OCI-LY7 (cell line): ENCODE measurements around the gene TOP2A. TPM values are rescaled to one million over a fixed set of nuclear protein-coding genes. Genes with fewer than 3 reads are reported as not detected.

Experiments used
- BruUV-seq: library from RNA; stranded (reverse); fragments of 400-500 nt; replicated peaks from 2 replicates; lab custom pipeline; 2021; lab: Mats Ljungman, UMichigan
- CTCF ChIA-PET: fragments of 300-600 bp; sonication (Branson Sonifier 250); formaldehyde crosslinking; loops from one replicate; lab custom pipeline; 2022; ENCODE audit warnings: antibody characterized with exemption; ENCODE audit not compliant: unreplicated experiment; lab: Charles Lee
- POLR2A ChIA-PET: fragments of 300-600 bp; sonication (Branson Sonifier 250); formaldehyde crosslinking; loops from one replicate; lab custom pipeline; 2022; ENCODE audit warnings: antibody characterized with exemption; lab: Charles Lee
- DNase-seq: peaks from one replicate; pipeline ENCODE4 v3.0.0-alpha.2; 2015; ENCODE audit warnings: low spot score
- H2AFZ ChIP-seq: fragments of 200-600 bp; sonication (generic), shearing (Covaris generic); 2 replicates; pipeline ENCODE4 v1.6.1; 2014; ENCODE audit warnings: mild to moderate bottlenecking, antibody characterized with exemption, low read length, moderate library complexity
- H3K27ac ChIP-seq: fragments of 200-600 bp; sonication (generic); 2 replicates; pipeline ENCODE4 v1.5.1; 2014; ENCODE audit warnings: mixed run types, low read depth, mild to moderate bottlenecking, moderate library complexity, low read length, inconsistent platforms; ENCODE audit not compliant: poor library complexity, severe bottlenecking
- H3K36me3 ChIP-seq: fragments of 200-600 bp; sonication (generic); 2 replicates; pipeline ENCODE4 v1.6.1; 2014; ENCODE audit warnings: mild to moderate bottlenecking, antibody characterized with exemption, low read length, moderate library complexity, mixed read lengths; ENCODE audit not compliant: insufficient read depth
- H3K4me1 ChIP-seq: fragments of 200-600 bp; sonication (generic); 2 replicates; pipeline ENCODE4 v1.5.1; 2014; ENCODE audit warnings: mild to moderate bottlenecking, low read length; ENCODE audit not compliant: insufficient read depth, poor library complexity, severe bottlenecking
- H3K4me2 ChIP-seq: fragments of 200-600 bp; sonication (generic); 2 replicates; pipeline ENCODE4 v1.6.1; 2014; ENCODE audit warnings: mild to moderate bottlenecking, low read length
- H3K4me3 ChIP-seq: fragments of 200-600 bp; sonication (generic); 2 replicates; pipeline ENCODE4 v1.5.1; 2014; ENCODE audit warnings: mild to moderate bottlenecking, low read depth, low read length; ENCODE audit not compliant: poor library complexity, severe bottlenecking
- H3K79me2 ChIP-seq: fragments of 200-600 bp; sonication (generic); 2 replicates; pipeline ENCODE4 v1.6.1; 2016; ENCODE audit warnings: low read depth, mild to moderate bottlenecking, low read length, moderate library complexity, mixed read lengths; ENCODE audit not compliant: insufficient read depth
- H3K9me2 ChIP-seq: fragments of 200-600 bp; sonication (generic); 2 replicates; pipeline ENCODE4 v1.6.1; 2016; ENCODE audit warnings: mild to moderate bottlenecking, low read length, mixed read lengths; ENCODE audit not compliant: insufficient read depth
- H3K9me3 ChIP-seq: fragments of 200-600 bp; sonication (generic); 2 replicates; pipeline ENCODE4 v1.6.1; 2014; ENCODE audit warnings: mild to moderate bottlenecking, mixed run types, low read length, mixed read lengths
- H4K20me1 ChIP-seq: fragments of 200-600 bp; sonication (generic); 2 replicates; pipeline ENCODE4 v1.6.1; 2014; ENCODE audit warnings: mild to moderate bottlenecking, antibody characterized with exemption, low read length, moderate library complexity, mixed read lengths; ENCODE audit not compliant: insufficient read depth
- CTCF ChIP-seq: fragments of 200-600 bp; sonication (generic); conservative IDR thresholded peaks from 2 replicates; pipeline ENCODE4 v1.5.1; 2014; ENCODE audit warnings: mild to moderate bottlenecking, antibody characterized with exemption, low read length, moderate library complexity, mixed read lengths
- EZH2phosphoT487 ChIP-seq: fragments of 200-600 bp; sonication (generic); IDR thresholded peaks from 2 replicates; pipeline ENCODE4 v1.6.1; 2018; ENCODE audit warnings: low read depth, borderline replicate concordance, mild to moderate bottlenecking, mixed run types, antibody characterized with exemption, low read length, moderate library complexity, mixed read lengths
- intact Hi-C: fragments of 100-400 bp; cut with micrococcal nuclease; formaldehyde crosslinking; loops from one replicate; pipeline ENCODE4 v1.10.0; 2022; ENCODE audit not compliant: unreplicated experiment
- total RNA-seq, 2 experiments: library from RNA; depleted of rRNA in 1 of 2; stranded (reverse); fragments of >200 nt in 1 of 2; shearing (Covaris generic) in 1 of 2; gene quantifications; 2 replicates each; pipeline ENCODE4 v1.2.3, GENCODE V29; 2014 to 2022

Gene TOP2A
- total RNA-seq, 2 experiments from 2014 or later: 293 to 340 TPM

GRCh38 chr17:40364121-40364861 is 53.4 kb downstream of the TOP2A start, which contains the start of gene GJD3:
Gene GJD3 (minus strand): TSS chr17:40364737. CDS start chr17:40363815, 922 bp downstream.
- H3K4me1 ChIP-seq: no peaks in the 10 kb centered on the region
- no peak within 1 kb of the TSS for H3K4me2 ChIP-seq
- H2AFZ ChIP-seq: no peak within 1 kb of the TSS
- POLR2A ChIA-PET: interaction anchor here (0.6 to 1.2 kb wide), 3 partner anchors 15 to 55 kb away, joined by 3 read pairs; no protein-coding TSS in a partner anchor
- no peak within 1 kb of the TSS for H3K4me3 ChIP-seq
- no TSS peak for BruUV-seq
- no peaks in the 10 kb centered on the region for H3K9me3 ChIP-seq
- DNase-seq: no peak
- no peaks in the 10 kb centered on the region for H3K36me3 ChIP-seq
- TF ChIP-seq EZH2phosphoT487 (no peak), CTCF (no peak)
- no peaks in the 10 kb centered on the region for H4K20me1 ChIP-seq
- H3K9me2 ChIP-seq: no peaks in the 10 kb centered on the region
- CTCF ChIA-PET: no interaction called here
- intact Hi-C loops: no loop called here
- no peak within 1 kb of the TSS for H3K27ac ChIP-seq
- H3K79me2 ChIP-seq: no peaks in the 10 kb centered on the region

DNA sequence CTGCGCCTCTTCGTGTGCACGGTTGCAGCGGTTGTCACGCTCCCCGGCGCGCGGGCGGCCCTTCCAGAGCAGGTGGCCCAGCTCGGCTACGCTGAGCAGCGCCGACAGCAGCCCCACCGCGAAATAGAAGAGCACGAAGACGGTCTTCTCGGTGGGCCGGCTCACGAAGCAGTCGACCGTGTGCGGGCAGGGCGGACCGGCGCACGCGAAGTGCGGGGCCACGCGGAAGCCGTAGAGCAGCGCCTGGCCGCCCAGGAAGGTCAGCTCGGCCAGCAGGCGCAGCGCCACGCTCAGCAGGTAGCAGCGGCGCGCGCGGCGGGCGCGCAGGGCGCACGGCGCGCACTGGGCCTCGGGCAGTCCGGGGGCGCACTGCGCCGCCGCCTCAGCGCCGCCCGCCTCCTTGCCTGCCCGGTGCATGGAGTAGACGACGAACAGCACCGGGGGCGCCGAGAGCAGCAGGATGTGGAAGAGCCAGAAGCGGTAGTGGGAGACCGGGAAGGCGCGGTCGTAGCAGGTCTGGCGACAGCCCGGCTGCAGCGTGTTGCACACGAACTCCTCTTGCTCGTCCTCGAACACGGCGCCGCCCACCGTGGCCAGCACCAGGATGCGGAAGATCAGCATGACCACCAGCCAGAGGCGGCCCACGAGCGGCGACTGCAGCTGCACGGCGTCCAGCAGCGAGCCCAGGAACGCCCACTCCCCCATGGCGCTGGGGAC is 54.4 kb downstream of the TOP2A start:
- POLR2A ChIA-PET: no interaction called here
- no peak for TF ChIP-seq CTCF
- no peak for TF ChIP-seq EZH2phosphoT487
- no peaks in the 10 kb centered on the region for H3K9me2 ChIP-seq
- H3K9me3 ChIP-seq: no peaks in the 10 kb centered on the region
- no peaks in the 10 kb centered on the region for H3K36me3 ChIP-seq
- DNase-seq: no peak
- H4K20me1 ChIP-seq: no peaks in the 10 kb centered on the region
- H3K4me2 ChIP-seq: peak overlapping the region; percentile 69; the same call in 1 of the 2 replicates
- intact Hi-C loops: no loop called here
- H3K27ac ChIP-seq: no peak overlapping the region
- CTCF ChIA-PET: interaction anchor here (0.6 kb wide), 1 partner anchor 23 kb away, joined by 3 read pairs; no protein-coding TSS in a partner anchor
- no peaks in the 10 kb centered on the region for H3K79me2 ChIP-seq
- peak overlapping the region; percentile 53 for H3K4me3 ChIP-seq
- BruUV-seq: no TSS peak
- H3K4me1 ChIP-seq: peaks cover 4% of the 10 kb centered on the region
- H2AFZ ChIP-seq: no peak overlapping the region
